OCI-LY3 (cell line): Measurements from ENCODE around the gene ADAMTS16.

Source experiments
- CTCF ChIP-seq: fragments of 200-600, 300-600 bp; sonication (generic); IDR thresholded peaks from 2 replicates; pipeline ENCODE4 v1.5.1; 2014; ENCODE audit warnings: antibody characterized with exemption, low read length, low read depth
- EZH2phosphoT487 ChIP-seq: fragments of 200-600 bp; shearing (Covaris generic); IDR thresholded peaks from 2 replicates; pipeline ENCODE4 v1.6.1; 2018; ENCODE audit warnings: antibody characterized with exemption, mixed run types, low read depth

DNA sequence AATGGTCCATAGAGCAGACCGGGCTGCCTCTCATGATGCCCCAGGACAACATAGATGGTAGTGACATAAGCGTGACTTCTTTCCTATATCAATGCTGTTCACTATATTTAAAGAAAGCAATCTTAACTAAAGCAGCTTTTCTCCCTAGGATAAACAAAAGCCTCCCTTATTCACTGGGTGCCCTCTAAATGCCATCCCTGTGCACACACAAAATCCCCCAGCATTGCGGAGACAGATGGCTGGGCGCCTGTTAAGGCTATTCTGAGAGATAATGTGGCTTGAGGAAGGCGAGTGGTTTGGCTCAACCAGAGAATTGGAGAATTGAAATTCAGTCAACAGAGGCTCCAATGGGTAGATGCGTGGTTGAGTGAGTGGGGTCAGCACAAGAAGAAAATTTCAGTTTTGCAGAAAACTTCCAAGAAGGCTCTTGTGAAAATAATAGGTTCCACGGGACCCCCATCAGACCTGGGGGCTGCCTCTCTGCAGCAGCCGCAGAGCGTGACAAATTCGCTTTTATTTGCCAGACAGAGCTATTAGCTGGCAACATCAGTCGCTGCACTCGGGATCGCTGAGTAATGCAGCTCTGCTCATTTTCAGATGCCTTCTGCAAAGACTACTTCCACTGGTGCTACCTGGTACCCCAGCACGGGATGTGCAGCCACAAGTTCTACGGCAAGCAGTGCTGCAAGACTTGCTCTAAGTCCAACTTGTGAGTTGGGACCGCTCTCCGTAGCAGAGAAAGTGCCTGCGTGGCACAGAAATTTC is 178.5 kb downstream of the ADAMTS16 start:
- TF ChIP-seq CTCF: no peak
- no peak for TF ChIP-seq EZH2phosphoT487
